SHP77 (cell line): ENCODE measurements around the gene ZNF335.

Experiments used
- DNase-seq, 2 experiments: peaks; one replicate each; lab custom pipeline; 2025; lab: John Stamatoyannopoulos, UW

The ZNF335 gene

GRCh38 chr20:45949542-45950329 is 22.3 kb downstream of the ZNF335 start:
- peak in 1 of 2 experiments; percentile 7 for DNase-seq

DNA sequence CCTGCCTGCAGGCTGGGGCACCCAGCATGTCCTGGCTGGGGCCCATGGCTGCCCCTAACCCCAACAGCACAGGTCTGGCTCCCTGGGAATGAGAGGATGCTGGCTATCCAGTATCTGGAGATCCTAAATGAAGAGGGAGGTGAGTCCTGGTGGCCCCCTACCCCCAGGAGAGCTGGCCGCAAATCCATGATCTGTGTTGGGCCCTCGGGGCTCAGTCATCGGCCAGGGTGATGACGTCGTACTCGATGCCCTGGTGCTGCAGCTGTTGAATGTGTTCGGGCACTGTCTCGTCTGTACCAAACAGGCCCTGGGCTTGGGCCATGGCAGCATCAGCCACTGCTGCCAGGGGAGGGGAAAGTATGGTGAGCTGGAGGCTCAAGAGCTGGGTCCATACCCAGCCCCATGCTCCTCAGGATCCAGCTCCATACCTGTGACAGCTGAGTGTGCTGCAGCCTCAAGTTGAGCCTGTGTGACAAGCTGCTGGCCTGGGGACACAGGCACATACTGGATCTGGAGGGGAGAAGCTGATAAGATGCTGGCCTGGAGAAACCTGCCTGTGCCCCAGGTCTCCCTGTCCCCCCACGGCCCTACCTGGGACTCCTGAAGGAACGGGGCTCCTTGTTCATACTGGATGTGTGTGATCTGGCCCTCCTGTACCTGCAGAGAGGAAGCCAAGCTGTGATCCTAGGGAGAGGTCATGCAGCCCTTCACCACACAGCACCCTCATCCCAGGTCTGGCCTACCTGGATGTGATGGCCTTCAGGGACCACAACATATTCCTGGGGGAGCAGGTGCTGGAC is 23.1 kb downstream of the ZNF335 start:
- no peak for DNase-seq

- no peak for DNase-seq
Measured at GRCh38 chr20:45948261-45948733, 23.7 kb downstream of the ZNF335 start.

GRCh38 chr20:45947110-45947866 is 24.7 kb downstream of the ZNF335 start:
- DNase-seq = no peak

- DNase-seq = no peak
Measured at GRCh38 chr20:45946149-45946970, 25.6 kb downstream of the ZNF335 start.

- no peak for DNase-seq
Measured at GRCh38 chr20:45945678-45946148, 26.3 kb downstream of the ZNF335 start.

DNA sequence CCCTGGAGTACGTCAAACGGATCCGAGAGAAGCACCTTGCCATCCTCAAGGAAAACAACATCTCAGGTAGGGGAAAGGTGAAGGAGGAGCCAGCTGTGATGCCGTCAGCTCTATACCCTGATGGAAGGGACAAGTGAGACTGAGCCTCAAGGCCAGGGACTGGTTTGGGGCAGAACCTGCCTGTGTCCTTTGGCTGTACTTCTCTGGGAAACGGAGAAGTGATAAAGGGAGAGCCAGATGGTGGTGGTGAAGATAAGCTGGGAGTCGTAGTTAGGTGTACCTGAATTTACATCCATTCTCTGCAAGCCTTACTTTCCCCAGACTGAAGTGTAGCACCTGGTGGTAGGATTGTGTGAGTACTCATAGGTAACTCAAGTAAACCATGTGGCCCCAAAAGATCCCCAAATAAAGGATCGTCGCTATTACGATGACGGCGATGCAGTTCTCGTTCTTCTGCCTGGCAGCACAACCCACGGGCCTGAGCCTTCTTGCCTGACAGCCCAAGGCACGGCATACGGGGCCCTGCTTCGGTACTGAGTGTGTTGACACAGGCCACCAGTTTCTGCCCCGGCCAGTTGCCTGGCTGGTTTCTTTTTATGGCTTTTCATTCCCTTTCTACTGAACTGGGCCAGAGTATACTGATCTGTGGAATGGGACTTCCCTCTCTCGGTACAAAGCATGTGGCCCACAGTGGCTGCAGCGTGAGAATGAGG is 26.9 kb downstream of the ZNF335 start:
- DNase-seq = no peak

DNA sequence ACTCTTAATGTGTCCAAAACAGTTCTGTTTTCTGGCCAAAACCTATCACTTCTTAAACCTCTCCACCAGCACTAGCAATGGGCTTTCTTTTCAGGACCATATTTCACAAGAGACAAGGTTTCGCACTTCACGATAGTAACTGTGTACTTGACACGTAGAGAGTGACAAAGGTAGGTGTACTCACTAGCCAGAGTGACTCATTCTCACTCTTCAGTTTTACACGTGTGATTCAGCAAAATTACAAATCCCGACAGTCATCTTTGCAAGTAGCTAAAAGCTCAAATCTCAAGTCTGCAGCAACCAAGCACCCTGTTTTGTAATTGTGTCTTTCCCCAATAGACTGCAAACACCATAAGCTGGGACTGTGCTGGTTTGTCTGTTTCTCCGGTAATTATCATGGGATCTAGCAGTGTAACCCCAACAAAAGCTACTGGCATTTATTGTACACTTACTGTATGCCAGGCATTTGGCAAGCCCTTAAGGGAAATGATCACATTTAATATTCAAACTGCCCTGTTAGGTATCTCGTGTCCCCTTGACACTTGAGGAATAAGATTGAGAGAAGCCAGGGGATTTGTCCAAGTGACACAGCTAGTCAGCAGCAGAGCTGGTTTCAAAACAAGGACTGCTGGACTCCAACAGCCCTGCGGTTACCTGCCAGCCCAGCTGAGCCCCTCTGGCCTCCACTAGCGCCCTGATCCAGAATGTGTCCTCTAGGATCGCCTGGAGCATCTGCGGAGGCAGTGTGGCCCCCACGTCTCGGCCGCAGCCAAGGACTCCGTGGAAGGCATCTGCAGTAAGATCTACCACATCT is 27.6 kb downstream of the ZNF335 start:
- DNase-seq = no peak

- DNase-seq = no peak
Measured at GRCh38 chr20:45943613-45944012, 28.4 kb downstream of the ZNF335 start.

GRCh38 chr20:45940469-45940868 is 31.5 kb downstream of the ZNF335 start:
- no peak for DNase-seq

DNA sequence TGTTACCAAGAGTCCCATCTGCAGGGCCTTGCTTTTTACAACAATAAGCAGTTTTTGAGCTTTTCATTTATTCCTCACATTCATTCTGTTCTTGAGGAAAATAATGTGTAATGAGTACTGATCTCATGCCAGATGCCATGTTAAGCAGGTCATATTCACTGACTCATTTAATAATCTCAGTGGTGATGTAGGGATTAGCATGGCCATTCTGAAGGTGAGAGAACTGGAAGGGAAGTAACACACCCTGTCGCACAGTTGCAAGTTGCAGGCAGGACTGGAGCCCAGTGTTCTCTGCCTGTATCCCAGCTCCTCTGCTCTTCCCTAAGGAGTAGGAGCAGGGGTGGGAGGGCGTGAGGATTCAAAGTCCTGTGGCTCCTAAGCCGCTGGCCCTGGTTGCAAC is 31.9 kb downstream of the ZNF335 start:
- no peak for DNase-seq

DNA sequence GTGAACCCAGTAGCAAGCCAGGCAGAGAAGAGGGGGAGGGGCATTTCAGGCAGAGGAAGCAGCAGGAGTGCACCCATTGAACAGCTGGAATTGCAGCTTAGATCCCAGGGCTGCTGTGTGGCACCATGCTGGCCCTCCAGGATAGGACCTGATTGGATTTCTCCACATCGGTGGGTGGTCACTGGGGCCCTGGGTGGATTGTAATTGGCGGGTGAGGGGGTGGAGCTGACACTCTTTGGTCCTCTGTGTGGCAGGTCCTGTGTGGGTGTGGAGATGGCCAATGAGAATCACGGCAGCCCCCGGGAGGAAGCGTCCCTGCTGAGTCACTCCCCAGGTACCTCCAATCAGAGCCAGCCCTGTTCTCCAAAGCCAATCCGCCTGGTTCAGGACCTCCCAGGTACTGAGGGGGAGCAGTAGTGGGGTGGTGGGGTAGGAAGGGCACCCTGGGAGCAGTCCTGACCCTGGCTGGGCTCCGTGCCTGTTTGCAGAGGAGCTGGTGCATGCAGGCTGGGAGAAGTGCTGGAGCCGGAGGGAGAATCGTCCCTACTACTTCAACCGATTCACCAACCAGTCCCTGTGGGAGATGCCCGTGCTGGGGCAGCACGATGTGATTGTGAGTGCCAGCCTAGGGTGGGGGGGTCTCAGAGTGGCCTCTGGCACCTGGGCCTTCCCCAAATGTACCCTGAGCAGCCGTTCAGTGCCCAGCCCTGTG is 33.1 kb downstream of the ZNF335 start:
- no peak for DNase-seq

DNA sequence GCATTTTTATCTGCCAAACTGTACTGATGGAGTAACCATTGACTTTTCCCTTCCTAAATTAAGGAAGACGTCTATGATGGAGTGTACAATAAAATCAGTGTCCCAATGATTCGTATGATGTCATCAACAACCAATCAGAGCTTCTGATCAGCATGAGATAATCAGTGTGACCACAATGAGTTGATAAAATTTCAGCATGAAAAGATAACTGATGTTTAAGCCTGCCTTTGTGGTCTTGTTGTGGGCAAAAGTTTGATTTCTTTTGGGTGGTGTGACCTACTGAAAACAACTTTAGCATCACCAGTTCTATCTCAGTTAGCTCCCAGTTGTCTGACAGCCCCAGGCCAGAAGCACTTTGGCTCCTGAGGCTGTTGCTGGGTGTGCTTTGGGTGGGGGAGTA is 34.2 kb downstream of the ZNF335 start:
- DNase-seq = no peak

DNA sequence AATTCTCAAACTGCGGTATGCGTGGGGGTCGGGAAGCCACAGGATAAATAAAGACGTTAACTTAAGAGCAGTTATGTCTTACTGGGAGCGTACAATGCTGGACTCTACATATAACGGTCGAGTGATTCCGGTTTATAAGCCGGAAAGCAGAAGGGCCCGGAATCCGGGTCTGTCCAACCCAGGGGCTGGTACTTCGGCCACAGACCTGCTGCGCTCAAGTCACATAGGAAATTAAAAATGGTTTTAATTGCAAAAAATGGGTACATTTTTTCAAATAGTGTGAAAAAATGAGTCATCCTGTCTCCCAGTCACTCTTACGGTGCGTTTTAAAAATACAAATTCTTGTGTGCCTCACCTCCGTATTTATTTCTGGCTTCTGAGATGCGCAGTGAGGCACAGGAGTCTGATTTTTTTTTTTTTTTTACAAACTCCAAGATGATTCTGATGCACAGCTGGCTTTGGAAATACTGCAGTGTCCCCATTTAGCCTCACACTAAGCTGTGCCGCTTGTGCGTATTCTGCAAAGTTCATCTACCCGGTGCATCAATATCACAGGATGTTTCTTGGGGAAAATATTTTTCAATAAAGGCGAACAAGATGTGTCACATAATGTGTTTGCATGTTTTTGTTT is 36.5 kb downstream of the ZNF335 start:
- no peak for DNase-seq

GRCh38 chr20:45934586-45935415 is 37.2 kb downstream of the ZNF335 start, which contains the start of gene PCIF1:
PCIF1 (plus strand) TSS chr20:45934683; CDS start chr20:45939000, 4,317 bp downstream.
- peak; percentile 94 to 95 for DNase-seq

GRCh38 chr20:45934046-45934585 is 37.9 kb downstream of the ZNF335 start:
- DNase-seq = no peak
